Mammary epithelial cell (primary cell): Measurements from ENCODE around the gene DNMBP.

ENCODE experiments used
- EZH2 ChIP-seq: IDR thresholded peaks from 2 replicates; pipeline ENCODE4 v1.6.1; 2012; ENCODE audit warnings: low read length, inconsistent platforms, borderline replicate concordance
- TF ChIP-seq, protein P1 (sequence below), 2 donors: IDR thresholded peaks in 1 of 2; conservative IDR thresholded peaks in 1 of 2; 2 replicates each; pipeline ENCODE4 v1.5.1; 2011 to 2012; ENCODE audit warnings: inconsistent platforms in 2 of 2, low read length in 2 of 2, mild to moderate bottlenecking in 2 of 2, control low read depth in 1 of 2, low read depth in 1 of 2; ENCODE audit not compliant: insufficient read depth in 1 of 2; ENCODE audit errors: extremely low read depth in 1 of 2

DNA sequence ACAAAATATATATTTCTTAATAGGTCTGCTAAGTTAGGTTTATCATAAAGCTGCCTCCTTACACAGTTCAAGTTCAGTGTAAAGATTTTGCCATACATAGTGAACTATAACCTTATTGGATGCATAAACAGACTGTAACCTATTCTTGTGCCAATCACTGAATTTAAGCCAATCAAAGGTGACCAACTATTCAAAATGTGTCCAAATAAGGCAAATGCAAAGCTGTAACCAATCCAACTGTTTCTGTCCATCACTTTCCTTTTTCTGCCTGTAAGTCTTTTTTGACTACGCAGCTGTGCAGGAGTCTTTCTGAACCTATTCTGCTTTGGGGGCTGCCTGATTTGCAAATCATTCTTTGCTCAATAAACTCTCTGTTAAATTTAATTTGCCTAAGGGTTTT, 11.6 kb upstream of the DNMBP start:
- TF ChIP-seq, protein P1, sequence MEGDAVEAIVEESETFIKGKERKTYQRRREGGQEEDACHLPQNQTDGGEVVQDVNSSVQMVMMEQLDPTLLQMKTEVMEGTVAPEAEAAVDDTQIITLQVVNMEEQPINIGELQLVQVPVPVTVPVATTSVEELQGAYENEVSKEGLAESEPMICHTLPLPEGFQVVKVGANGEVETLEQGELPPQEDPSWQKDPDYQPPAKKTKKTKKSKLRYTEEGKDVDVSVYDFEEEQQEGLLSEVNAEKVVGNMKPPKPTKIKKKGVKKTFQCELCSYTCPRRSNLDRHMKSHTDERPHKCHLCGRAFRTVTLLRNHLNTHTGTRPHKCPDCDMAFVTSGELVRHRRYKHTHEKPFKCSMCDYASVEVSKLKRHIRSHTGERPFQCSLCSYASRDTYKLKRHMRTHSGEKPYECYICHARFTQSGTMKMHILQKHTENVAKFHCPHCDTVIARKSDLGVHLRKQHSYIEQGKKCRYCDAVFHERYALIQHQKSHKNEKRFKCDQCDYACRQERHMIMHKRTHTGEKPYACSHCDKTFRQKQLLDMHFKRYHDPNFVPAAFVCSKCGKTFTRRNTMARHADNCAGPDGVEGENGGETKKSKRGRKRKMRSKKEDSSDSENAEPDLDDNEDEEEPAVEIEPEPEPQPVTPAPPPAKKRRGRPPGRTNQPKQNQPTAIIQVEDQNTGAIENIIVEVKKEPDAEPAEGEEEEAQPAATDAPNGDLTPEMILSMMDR (conservative IDR thresholded peaks at IDR 0.05 in 1 of 2, IDR thresholded peaks at IDR 0.05 in 1 of 2; ENCODE audit: extremely low read depth in 1 of 2, insufficient read depth in 1 of 2, low read depth in 1 of 2, low read length in 2 of 2), result no peak
- TF ChIP-seq EZH2, result no peak
